Neural cell (in vitro differentiated cells): Measurements from ENCODE around the gene TUBGCP2.

ENCODE experiments used
- TAF1 ChIP-seq: IDR thresholded peaks from 2 replicates; pipeline ENCODE4 v1.6.1; 2012; ENCODE audit warnings: low read depth
- TF ChIP-seq, protein P1 (sequence below): fragments of 450-650 bp; IDR thresholded peaks from 2 replicates; pipeline ENCODE4 v1.5.1; 2014; ENCODE audit warnings: antibody characterized with exemption, mild to moderate bottlenecking, moderate library complexity; ENCODE audit not compliant: poor library complexity, severe bottlenecking

DNA sequence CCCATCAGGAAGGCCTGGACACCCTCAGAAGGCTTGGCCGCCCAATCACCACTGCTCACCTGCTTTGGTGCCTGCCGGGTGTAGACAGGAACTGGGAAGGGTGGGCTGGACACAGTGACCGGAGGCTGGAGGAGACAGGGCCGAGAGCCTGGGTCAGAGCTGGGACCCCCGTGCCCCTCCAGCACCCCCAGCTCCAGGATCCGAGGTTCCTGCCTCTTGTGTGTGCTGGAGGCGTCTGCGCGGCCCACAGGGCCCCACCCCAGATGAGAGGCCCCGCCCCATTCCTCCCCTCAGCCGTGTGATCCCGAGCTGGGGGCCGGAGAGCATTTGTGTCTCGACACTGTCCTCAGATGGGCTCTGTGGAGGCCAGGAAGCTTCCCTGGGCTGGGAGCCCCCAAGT, 41.4 kb downstream of the TUBGCP2 start:
- TF ChIP-seq, protein P1, sequence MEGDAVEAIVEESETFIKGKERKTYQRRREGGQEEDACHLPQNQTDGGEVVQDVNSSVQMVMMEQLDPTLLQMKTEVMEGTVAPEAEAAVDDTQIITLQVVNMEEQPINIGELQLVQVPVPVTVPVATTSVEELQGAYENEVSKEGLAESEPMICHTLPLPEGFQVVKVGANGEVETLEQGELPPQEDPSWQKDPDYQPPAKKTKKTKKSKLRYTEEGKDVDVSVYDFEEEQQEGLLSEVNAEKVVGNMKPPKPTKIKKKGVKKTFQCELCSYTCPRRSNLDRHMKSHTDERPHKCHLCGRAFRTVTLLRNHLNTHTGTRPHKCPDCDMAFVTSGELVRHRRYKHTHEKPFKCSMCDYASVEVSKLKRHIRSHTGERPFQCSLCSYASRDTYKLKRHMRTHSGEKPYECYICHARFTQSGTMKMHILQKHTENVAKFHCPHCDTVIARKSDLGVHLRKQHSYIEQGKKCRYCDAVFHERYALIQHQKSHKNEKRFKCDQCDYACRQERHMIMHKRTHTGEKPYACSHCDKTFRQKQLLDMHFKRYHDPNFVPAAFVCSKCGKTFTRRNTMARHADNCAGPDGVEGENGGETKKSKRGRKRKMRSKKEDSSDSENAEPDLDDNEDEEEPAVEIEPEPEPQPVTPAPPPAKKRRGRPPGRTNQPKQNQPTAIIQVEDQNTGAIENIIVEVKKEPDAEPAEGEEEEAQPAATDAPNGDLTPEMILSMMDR = no peak
- TF ChIP-seq TAF1 = no peak
